ENCODE results near the gene SALL1.

DNA sequence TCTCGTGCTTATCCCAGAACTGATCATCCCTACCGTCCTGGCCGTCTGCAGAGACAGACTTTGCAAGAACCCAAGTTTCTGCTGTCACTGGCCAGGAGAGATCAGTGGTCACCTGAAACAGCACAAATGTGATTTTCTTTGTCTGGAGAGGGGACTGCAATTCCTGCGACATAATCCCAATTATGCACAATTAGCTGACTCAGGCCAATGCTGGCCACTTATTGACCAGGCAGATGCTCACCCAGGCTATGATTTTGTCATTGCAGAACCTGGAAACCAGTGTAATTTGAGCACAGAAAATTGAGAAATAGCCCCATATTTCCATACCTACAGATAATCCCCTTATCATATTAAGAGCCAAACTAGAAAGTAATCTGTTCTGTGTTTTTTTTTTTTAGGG is 34.7 kb downstream of the SALL1 start:
- TF ChIP-seq, protein P1, sequence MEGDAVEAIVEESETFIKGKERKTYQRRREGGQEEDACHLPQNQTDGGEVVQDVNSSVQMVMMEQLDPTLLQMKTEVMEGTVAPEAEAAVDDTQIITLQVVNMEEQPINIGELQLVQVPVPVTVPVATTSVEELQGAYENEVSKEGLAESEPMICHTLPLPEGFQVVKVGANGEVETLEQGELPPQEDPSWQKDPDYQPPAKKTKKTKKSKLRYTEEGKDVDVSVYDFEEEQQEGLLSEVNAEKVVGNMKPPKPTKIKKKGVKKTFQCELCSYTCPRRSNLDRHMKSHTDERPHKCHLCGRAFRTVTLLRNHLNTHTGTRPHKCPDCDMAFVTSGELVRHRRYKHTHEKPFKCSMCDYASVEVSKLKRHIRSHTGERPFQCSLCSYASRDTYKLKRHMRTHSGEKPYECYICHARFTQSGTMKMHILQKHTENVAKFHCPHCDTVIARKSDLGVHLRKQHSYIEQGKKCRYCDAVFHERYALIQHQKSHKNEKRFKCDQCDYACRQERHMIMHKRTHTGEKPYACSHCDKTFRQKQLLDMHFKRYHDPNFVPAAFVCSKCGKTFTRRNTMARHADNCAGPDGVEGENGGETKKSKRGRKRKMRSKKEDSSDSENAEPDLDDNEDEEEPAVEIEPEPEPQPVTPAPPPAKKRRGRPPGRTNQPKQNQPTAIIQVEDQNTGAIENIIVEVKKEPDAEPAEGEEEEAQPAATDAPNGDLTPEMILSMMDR (IDR thresholded peaks at IDR 0.05) = no peak
- no peak for TF ChIP-seq POLR2A (IDR thresholded peaks at IDR 0.05)

Data from adrenal gland (tissue), 5 donors.